CD4-positive, alpha-beta T cell treated with Interleukin-6 at 100 ng/mL for 8 hours (primary cell): ENCODE results near the gene NBEAL1.
"Not testable (repeated sequence)": the region's sequence is repeated elsewhere in the genome, so short reads cannot be mapped to it uniquely, and the experiment has no call there.

ENCODE experiments used
- DNase-seq: peaks from one replicate; pipeline ENCODE4 v3.0.0-alpha.2; 2020; ENCODE audit warnings: mixed read lengths, low spot score

Gene NBEAL1

DNA sequence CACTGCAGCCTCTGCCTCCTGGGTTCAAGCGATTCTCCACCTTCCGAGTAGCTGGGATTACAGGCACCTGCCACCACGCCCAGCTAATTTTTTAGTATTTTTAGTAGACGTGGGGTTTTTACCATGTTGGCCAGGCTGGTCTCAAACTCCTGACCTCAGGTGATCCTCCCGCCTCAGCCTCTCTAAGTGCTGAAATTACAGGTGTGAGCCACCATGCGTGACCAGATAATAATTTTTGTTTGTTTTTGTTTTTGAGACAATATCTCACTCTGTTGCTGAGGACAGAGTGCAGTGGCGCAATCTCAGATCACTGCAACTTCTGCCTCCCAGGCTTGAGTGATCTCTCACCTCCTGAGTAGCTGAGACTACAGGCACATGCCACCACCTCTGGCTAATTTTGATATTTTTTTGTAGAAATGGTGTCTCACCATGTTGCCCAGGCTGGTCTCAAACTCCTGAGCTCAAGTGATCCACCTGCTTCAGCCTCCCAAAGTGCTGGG is 100.6 kb downstream of the NBEAL1 start:
- not testable (repeated sequence) for DNase-seq

DNA sequence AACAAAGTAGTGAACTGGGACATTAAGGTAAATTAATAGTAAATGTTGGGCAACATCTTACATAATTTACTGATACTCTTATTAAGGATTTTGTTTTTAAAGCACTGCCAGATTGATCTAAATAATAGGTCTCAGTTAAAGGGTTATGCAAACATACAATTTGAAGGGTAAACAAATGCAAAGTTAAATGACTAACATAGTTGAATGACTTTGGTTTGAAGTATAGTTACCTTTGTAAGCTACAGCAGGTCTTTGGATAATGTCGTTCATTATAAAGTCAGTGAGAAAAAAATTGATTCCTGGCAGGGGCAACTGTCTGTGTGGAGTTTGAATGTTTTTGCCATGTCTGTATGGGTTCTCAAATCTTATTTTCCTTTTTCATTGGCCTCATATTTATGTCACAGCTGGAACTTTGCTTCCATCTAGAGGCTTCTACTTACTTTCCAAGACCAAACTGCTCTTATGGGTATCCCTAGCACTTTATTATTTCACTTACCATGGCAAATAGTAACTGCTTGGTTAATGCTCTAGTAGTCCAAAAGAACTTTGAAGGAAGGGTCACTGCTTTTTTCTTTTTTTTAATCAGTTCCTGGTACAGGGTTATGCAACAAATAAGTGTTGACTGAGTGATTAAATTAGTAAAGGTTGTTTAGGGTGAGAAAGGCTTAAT is 107.8 kb downstream of the NBEAL1 start:
- DNase-seq: no peak

DNA sequence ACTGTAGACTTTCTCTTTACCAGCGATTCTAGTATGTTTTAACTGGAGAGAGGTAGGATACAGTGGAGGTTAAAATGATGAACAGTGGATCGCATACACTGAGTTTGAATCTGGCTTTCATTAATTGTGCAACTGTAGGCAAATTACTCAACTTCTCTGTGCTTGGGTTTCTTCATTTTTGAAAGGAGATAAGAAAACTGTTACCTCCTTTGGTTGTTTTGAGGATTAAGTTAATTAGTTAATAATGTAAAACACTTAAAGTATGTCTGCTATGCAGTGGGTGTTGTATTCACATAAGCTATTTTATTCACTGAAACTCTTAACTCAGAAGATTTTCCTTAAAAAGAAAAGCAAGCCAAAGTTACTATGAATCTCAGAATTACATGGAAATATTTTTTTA is 112.3 kb downstream of the NBEAL1 start:
- DNase-seq: no peak

- no peak for DNase-seq
These were observed 120.4 kb downstream of the NBEAL1 start for GRCh38 chr2:203135105-203135504.

DNA sequence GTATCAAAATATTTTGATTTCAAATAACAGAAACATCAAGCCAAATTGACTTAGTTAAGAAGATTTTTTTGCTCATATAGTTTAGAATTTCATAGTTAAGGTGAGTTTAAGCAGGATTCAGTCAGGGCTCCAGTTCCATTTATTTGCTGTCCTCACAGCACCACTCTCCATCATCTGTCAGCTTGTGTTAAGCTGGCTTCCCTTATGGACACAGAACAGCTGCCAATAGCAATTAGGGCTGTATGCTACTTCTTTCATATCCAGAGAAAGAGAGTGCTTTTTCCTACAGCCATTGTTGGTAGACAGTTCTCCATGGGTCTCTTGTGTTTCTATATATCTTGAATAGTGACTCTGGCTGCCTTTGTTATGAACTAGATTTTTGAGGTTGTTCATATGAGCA is 128.7 kb downstream of the NBEAL1 start:
- DNase-seq: no peak

GRCh38 chr2:203149194-203149593 is 134.5 kb downstream of the NBEAL1 start:
- no peak for DNase-seq

GRCh38 chr2:203155406-203155805 is 140.7 kb downstream of the NBEAL1 start:
- peak; percentile 1 for DNase-seq

DNA sequence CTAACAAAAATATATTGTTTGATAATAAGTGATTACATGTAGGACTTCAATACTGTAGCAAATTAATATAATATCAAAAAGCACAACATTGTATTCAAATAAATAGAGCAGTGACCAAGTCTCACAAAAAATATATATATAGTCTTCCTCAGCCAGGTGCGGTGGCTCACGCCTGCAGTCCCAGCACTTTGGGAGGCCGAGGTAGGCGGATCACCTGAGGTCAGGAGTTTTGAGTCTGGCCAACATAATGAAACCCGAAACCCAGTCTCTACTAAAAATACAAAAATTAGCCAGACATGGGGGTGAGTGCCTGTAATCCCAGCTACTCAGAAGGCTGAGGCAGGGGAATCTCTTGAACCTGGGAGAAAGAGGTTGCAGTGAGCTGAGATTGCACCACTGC is 148.0 kb downstream of the NBEAL1 start:
- not testable (repeated sequence) for DNase-seq

DNA sequence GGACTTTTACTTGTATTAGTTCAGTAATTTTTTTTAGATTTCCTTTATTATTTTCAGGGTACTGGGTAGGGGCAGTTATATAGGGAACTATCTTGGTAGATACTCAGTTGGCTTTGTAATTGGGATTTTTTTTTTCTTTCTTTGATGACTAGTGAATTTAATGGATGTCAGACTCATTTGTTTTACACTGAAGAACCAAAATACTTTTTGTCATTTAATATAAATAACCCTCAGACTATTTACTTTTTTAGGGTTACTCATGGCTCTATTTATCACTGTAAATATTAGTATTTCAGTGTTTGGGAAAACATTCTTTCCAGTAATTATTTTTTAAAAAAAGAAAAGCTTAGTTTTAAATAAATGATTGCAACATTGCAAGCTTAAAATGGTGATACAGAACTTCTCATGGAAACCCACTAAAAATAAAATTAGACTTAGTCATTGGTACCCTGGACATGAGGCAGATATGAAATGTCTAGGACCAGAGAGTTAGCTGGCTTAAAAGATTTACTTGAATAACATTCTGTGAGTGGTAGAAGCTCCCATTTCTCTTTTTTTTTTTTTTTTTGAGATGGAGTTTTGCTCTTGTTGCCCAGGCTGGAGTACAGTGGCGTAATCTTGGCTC is 149.7 kb downstream of the NBEAL1 start:
- no peak for DNase-seq

DNA sequence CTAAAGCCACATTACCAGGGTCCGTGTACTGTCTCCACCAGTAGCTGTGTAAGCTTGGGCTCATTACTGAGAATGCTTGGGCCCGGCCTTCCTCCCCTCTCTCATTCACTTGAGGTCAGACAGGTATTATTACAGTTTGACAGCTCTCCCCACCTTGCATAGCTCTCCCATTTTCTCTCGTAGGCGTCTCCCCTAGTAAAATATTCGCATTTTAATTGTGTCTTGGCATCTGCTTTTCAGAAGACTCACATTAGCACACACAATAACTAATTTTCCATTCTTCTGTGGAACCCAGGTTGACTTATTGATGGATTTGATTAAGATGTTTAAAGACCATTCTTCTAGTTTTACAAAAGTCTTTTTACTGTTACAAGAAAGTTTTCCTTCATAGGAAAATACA is 153.1 kb downstream of the NBEAL1 start:
- no peak for DNase-seq

GRCh38 chr2:203170502-203170901 is 155.8 kb downstream of the NBEAL1 start:
- DNase-seq: no peak

GRCh38 chr2:203175371-203175770 is 160.7 kb downstream of the NBEAL1 start:
- DNase-seq: no peak

- DNase-seq: no peak
These were observed 162.7 kb downstream of the NBEAL1 start for GRCh38 chr2:203177361-203177760.

DNA sequence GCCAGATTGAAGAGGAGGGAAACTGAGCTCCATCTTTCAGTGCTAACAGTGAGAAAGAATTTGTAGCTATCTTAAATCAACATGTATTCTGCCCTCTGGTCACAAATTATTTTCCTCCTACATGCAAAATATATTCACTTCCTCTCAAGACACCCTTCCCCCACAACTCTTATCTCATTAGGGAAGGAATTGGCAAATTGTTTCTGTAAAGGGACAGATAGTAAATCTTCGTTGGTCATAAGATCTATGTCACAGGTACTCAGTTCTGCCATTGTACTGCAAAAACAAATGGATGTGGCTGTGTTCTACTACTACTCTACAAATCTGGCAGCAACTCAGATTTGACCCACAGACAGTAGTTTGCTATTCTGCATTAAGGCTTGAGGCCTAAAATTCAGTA is 171.2 kb downstream of the NBEAL1 start:
- DNase-seq: no peak

DNA sequence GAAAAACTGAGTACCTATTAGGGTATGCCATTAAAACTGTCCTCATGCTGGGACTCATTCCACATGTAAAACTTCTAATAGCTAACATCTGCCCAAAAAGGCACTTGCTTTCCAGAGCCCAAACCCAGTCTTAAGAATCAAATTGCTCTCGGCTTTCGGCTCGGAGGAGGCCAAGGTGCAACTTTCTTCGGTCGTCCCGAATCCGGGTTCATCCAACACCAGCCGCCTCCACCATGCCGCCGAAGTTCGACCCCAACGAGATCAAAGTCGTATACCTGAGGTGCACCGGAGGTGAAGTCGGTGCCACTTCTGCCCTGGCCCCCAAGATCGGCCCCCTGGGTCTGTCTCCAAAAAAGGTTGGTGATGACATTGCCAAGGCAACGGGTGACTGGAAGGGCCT is 175.9 kb downstream of the NBEAL1 start:
- DNase-seq: not testable (repeated sequence)

DNA sequence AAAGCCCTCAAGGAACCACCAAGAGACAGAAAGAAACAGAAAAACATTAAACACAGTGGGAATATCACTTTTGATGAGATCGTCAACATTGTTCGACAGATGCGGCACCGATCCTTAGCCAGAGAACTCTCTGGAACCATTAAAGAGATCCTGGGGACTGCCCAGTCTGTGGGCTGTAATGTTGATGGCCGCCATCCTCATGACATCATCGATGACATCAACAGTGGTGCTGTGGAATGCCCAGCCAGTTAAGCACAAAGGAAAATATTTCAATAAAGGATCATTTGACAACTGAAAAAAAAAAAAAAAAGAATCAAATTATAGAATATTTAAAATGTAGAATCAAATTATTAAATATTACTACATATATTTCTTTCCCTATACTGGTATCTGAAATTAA is 176.4 kb downstream of the NBEAL1 start:
- not testable (repeated sequence) for DNase-seq

DNA sequence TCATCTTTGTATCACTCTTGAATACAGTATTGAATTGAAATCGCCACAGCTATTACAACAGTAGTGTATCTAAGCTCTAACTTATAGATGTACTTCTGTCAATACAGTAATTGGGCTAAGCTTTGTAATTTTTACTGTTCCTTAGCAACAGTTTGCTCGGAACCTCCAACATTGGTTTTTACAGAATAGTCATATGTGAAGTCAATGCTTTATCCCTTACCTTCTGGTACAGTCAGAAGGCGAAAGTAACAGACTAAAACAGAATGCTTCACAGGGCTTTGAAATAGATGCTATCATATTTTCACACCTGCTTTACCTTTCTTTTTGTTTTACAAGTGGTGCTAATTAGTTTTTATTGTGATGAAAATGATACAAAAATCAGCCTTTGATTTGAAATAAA is 177.3 kb downstream of the NBEAL1 start:
- DNase-seq: no peak

DNA sequence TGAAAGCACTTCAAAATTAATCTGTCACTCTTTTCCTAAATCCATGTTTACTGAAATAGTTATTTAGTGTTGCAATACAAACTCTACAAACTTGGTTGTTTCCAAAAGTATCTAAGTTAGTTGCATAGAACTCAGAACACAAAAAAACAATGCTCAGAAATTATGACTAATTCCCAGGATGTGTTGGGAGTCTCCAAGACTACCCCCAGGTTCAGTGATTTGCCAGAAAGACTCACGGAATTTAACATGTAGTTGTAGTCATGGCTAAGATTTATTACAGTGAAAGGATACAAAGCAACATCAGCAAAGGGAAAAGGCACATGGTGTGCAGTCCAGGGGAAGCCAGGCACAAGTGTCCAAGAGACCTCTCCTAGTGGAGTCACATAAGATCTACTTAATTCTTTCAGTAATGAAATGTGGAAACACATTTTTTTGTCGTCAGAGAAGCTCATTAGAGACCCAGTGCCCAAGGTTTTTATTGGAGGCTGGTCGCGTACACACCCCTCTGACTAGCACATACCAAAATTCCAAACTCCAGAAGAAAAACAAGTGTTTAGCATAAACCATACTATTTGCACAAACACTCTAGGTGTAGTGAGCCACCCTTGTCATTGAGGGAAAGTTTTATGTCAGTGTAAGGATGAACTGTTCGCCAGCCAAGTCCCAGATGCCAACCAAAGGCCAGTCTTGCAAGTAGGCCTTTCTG is 180.8 kb downstream of the NBEAL1 start:
- no peak for DNase-seq

DNA sequence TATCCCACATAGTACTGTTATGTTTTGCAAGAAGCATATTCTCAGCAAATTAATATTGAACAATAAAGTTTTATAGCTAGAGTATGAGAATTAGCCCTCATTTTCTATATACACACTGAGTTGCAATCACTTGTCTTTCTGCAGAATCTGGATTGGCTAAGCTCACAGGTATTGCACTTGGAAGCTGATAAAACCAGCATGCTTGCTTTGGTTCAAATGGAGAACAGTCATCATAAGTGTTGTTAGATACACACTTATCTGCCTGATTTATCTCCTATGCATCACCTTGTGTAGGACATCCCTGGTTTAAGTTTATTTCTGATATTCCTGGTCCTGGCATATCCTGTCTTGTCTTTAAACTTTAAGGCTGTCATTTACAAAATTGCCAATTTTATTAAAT is 186.2 kb downstream of the NBEAL1 start:
- no peak for DNase-seq

DNA sequence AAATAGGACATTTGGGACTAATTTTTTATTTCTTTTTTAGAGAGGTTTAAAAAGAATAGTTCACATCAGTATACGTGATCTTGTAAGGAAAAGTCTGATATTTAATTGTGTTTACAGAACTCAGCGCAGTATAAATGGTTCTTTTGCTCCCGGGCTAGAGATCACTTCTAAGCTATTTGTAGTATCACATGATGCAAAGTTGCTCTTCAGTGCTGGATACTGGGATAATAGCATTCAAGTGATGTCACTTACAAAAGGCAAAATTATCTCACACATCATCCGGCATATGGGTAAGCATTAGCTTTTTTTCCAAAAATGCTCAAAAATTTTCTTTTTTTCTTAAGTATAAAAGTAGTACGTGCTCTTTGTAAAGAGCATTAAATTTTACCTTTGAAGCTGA is 186.8 kb downstream of the NBEAL1 start:
- DNase-seq: no peak

DNA sequence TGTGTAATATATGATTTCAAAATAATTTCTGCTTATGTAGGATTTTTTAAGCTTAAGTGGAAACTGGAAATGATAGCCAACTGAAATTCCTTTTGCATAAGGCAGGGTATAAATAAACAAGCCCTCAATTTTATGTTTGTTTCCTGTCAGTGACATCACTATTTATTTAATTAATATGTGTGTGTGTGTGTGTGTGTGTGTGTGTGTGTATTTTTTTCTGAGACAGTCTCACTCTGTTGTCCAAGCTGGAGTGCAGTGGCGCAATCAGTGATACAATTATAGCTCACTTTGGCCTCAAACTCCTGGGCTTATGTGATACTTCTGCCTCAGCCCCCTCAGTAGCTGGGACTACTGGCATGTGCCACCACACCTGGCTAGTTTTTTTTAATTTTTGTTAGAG is 194.9 kb downstream of the NBEAL1 start:
- DNase-seq: no peak

DNA sequence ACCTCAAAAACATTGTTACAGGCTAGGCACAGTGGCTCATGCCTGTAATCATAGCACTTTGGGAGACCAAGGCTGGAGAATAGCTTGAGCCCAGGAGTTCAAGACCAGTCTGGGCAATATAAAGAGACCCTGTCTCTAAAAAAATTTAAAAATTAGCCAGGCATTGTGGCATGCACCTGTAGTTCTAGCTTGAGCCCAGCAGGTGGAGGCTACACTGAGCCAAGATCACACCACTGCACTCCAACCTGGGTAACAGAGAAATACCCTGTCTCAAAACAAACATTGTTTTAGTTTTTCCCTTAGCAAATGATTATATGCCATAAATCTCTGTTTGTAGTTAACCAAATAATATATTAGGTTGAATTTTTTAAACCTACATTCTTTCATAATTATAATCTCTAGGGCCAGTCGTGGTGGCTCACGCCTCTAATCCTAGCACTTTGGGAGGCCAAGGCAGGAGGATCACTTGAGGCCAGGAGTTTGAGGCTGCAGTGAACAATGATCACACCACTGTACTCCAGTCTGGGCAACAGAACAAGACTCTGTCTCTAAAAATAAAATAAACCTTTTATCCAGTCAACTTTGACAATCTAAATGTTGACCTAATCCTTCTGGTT is 210.9 kb downstream of the NBEAL1 start:
- DNase-seq: peak; percentile 17

- not testable (repeated sequence) for DNase-seq
These were observed 215.0 kb downstream of the NBEAL1 start for GRCh38 chr2:203229674-203230073.
